HepG2 (cell line): Measurements from ENCODE around the gene SMAD3. TPM values are rescaled to one million over a fixed set of nuclear protein-coding genes. Genes with fewer than 3 reads are reported as not detected.

ENCODE experiments used
- ELF3 ChIP-seq: IDR thresholded peaks from 2 replicates; pipeline ENCODE4 v1.6.1; 2016; ENCODE audit warnings: missing genetic modification reagents, missing compliant biosample characterization
- GTF2F1 ChIP-seq: fragments of 150-350 bp; IDR thresholded peaks from 2 replicates; pipeline ENCODE4 v1.6.1; 2014; ENCODE audit warnings: low read length
- GZF1 ChIP-seq: sonication (generic); formaldehyde crosslinking; IDR thresholded peaks from 2 replicates; pipeline ENCODE4 v1.5.1; 2020; ENCODE audit warnings: mild to moderate bottlenecking, missing genetic modification reagents
- KDM2A ChIP-seq: sonication (generic); formaldehyde crosslinking; IDR thresholded peaks from 2 replicates; pipeline ENCODE4 v1.4.0; 2020; ENCODE audit warnings: low read depth, missing genetic modification reagents, borderline replicate concordance
- KDM4B ChIP-seq: sonication (generic); formaldehyde crosslinking; IDR thresholded peaks from 2 replicates; pipeline ENCODE4 v1.4.0; 2020; ENCODE audit warnings: missing genetic modification reagents
- MAFF ChIP-seq: IDR thresholded peaks from 2 replicates; pipeline ENCODE4 v1.6.1; 2011; ENCODE audit warnings: low read depth, low read length, improper control_type of control experiment
- MED13 ChIP-seq: sonication (generic); formaldehyde crosslinking; IDR thresholded peaks from 2 replicates; pipeline ENCODE4 v1.5.0; 2020; ENCODE audit warnings: missing genetic modification reagents
- MIXL1 ChIP-seq: IDR thresholded peaks from 2 replicates; pipeline ENCODE4 v1.6.1; 2016
- MXD4 ChIP-seq: IDR thresholded peaks from 2 replicates; pipeline ENCODE4 v1.6.1; 2016; ENCODE audit warnings: mild to moderate bottlenecking, missing biosample characterization, missing genetic modification reagents
- NFYB ChIP-seq: sonication (generic); formaldehyde crosslinking; IDR thresholded peaks from 2 replicates; pipeline ENCODE4 v1.4.0; 2020; ENCODE audit warnings: missing genetic modification reagents
- SMARCE1 ChIP-seq: fragments of 450-650 bp; IDR thresholded peaks from 2 replicates; pipeline ENCODE4 v1.6.1; 2017; ENCODE audit warnings: borderline replicate concordance
- TEAD3 ChIP-seq: optimal IDR thresholded peaks from 2 replicates; pipeline ENCODE3; 2016; ENCODE audit warnings: borderline replicate concordance
- TSC22D2 ChIP-seq: sonication (generic); formaldehyde crosslinking; IDR thresholded peaks from 2 replicates; pipeline ENCODE4 v1.5.1; 2020; ENCODE audit warnings: missing genetic modification reagents, mild to moderate bottlenecking, borderline replicate concordance
- ZBTB42 ChIP-seq: sonication (generic); formaldehyde crosslinking; IDR thresholded peaks from 2 replicates; pipeline ENCODE4 v1.5.0; 2020; ENCODE audit warnings: mild to moderate bottlenecking, missing genetic modification reagents
- ZMYM2 ChIP-seq: sonication (generic); formaldehyde crosslinking; IDR thresholded peaks from 2 replicates; pipeline ENCODE4 v1.8.0; 2022; ENCODE audit warnings: mild to moderate bottlenecking, missing genetic modification reagents
- ZNF292 ChIP-seq: sonication (generic); formaldehyde crosslinking; IDR thresholded peaks from 2 replicates; pipeline ENCODE4 v1.8.1; 2022; ENCODE audit warnings: mild to moderate bottlenecking, low read depth, missing genetic modification reagents, borderline replicate concordance
- ZNF317 ChIP-seq: sonication (generic); formaldehyde crosslinking; IDR thresholded peaks from 2 replicates; pipeline ENCODE4 v1.5.0; 2020; ENCODE audit warnings: mild to moderate bottlenecking, missing genetic modification reagents
- ZNF589 ChIP-seq: sonication (generic); formaldehyde crosslinking; conservative IDR thresholded peaks from 2 replicates; pipeline ENCODE4 v1.8.0; 2022; ENCODE audit warnings: mild to moderate bottlenecking, moderate library complexity, missing genetic modification reagents
- ZNF614 ChIP-seq: IDR thresholded peaks from 2 replicates; pipeline ENCODE4 v1.6.1; 2018; ENCODE audit warnings: missing biosample characterization, missing genetic modification reagents, inconsistent platforms, borderline replicate concordance
- polyA plus RNA-seq, 8 experiments: library from polyadenylated mRNA; depleted of rRNA in 3 of 8; stranded (reverse) in 7 of 8; unstranded in 1 of 8; fragments of >200 nt; fragmentation: Illumina TruSeq in 4 of 8; extraction: Trizol in 4 of 8; gene quantifications; 2 replicates each; pipeline versions ENCODE4 v1.2.1 to v1.2.3, GENCODE V29; 2011 to 2016; ENCODE audit warnings: low read depth in 4 of 8, missing spikeins in 1 of 8, mixed read lengths in 1 of 8; ENCODE audit not compliant: insufficient read depth in 1 of 8
- total RNA-seq, 5 experiments: library from RNA; depleted of rRNA; stranded (reverse); fragments of >200 nt; fragmentation: Illumina TruSeq; extraction: Trizol; gene quantifications; 2 replicates each; pipeline ENCODE4 v1.2.3, GENCODE V29; 2016; ENCODE audit warnings: low read depth in 1 of 5
- TF ChIP-seq, protein P1 (sequence below): sonication (generic); formaldehyde crosslinking; IDR thresholded peaks from 2 replicates; pipeline ENCODE4 v1.4.0; 2020; ENCODE audit warnings: missing genetic modification reagents
- TF ChIP-seq, protein P2 (sequence below): sonication (generic); formaldehyde crosslinking; IDR thresholded peaks from 2 replicates; pipeline ENCODE4 v1.5.1; 2020; ENCODE audit warnings: missing genetic modification reagents, mild to moderate bottlenecking, borderline replicate concordance
- TF ChIP-seq, protein P3 (sequence below): sonication (generic); formaldehyde crosslinking; IDR thresholded peaks from 2 replicates; pipeline ENCODE4 v1.8.0; 2023; ENCODE audit warnings: mild to moderate bottlenecking, missing genetic modification reagents
- TF ChIP-seq, protein P4 (sequence below): IDR thresholded peaks from 2 replicates; pipeline ENCODE4 v1.6.1; 2016
- TF ChIP-seq, protein P5 (sequence below): IDR thresholded peaks from 2 replicates; pipeline ENCODE4 v1.6.1; 2016; ENCODE audit warnings: missing genetic modification reagents, missing compliant biosample characterization

The SMAD3 gene
- total and polyA plus RNA-seq, 2 of the 13 experiments (the other 11 are each of a cell fraction or from before 2014, with no cell fraction given) = 8.6 to 56.3 TPM

DNA sequence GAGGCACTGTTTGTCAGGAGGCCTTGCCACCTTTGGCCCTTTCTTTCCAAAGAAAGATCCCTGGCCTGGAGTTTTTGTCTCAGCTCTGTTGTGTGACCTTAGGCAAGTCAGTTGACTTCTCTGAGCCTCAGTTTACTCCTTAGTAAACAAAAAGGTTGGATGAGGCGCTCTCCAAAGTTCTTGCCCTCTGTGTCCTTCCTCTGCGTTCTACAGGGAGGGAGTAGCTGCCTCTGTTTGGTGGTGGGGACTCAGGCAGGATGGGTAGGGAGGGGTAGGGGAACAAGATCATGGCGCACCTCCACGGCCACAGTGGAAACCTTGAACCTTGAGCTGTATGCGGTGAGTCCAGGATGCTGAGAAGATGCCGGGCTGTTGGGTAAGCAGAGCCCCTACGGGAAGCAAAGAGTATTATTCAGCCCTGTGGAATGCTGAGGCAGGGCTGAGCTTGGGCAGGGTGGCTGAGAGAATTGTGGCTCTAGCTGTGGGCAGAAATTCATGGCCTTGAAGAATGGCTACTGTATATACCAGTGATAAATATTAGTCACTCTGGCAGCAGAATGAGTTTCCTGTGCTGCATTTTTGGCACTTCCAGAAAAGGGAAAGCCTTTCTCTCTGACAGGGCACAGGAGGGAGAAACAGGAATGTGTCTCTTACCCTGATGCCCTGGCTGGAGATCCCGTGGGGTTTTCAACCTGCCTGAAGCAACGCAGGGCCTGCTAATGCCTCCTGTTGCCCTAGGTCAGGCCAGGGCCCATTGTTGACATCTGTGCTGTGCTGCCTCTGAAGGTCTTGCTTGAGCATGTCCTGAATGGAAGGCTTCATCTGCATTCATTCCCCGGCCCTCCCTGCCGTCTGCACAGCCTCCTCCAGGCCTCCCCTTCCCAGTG is 39.9 kb downstream of the SMAD3 start (continued):
- TF ChIP-seq, protein P1, sequence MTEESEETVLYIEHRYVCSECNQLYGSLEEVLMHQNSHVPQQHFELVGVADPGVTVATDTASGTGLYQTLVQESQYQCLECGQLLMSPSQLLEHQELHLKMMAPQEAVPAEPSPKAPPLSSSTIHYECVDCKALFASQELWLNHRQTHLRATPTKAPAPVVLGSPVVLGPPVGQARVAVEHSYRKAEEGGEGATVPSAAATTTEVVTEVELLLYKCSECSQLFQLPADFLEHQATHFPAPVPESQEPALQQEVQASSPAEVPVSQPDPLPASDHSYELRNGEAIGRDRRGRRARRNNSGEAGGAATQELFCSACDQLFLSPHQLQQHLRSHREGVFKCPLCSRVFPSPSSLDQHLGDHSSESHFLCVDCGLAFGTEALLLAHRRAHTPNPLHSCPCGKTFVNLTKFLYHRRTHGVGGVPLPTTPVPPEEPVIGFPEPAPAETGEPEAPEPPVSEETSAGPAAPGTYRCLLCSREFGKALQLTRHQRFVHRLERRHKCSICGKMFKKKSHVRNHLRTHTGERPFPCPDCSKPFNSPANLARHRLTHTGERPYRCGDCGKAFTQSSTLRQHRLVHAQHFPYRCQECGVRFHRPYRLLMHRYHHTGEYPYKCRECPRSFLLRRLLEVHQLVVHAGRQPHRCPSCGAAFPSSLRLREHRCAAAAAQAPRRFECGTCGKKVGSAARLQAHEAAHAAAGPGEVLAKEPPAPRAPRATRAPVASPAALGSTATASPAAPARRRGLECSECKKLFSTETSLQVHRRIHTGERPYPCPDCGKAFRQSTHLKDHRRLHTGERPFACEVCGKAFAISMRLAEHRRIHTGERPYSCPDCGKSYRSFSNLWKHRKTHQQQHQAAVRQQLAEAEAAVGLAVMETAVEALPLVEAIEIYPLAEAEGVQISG (CRISPR knock-in tag) = 0 out of 2 replicates have a peak, but pooled peaks have one; percentile 42
- TF ChIP-seq ZNF614 (CRISPR knock-in tag) (peak; percentile 80), ZNF589 (CRISPR knock-in tag) (no peak), MXD4 (CRISPR knock-in tag) (peak; percentile 56; the same call in 1 of the 2 replicates), NFYB (CRISPR knock-in tag) (no peak), ZNF317 (CRISPR knock-in tag) (no peak), MED13 (CRISPR knock-in tag) (no peak), MAFF (peak; percentile 61; the same call in 1 of the 2 replicates), GZF1 (CRISPR knock-in tag) (no peak), ZBTB42 (CRISPR knock-in tag) (no peak), SMARCE1 (no peak; the same call in 1 of the 2 replicates), ZNF292 (CRISPR knock-in tag) (peak; percentile 61; the same call in 1 of the 2 replicates), KDM4B (CRISPR knock-in tag) (peak; percentile 13; the same call in 1 of the 2 replicates), TEAD3 (CRISPR knock-in tag) (peak; percentile 97), KDM2A (CRISPR knock-in tag) (peak; percentile 37; the same call in 1 of the 2 replicates), ELF3 (CRISPR knock-in tag) (peak; percentile 94), GTF2F1 (no peak), ZMYM2 (CRISPR knock-in tag) (0 out of 2 replicates have a peak, but pooled peaks have one; percentile 61), MIXL1 (CRISPR knock-in tag) (peak; percentile 49; the same call in 1 of the 2 replicates), TSC22D2 (no peak)
- TF ChIP-seq, protein P2, sequence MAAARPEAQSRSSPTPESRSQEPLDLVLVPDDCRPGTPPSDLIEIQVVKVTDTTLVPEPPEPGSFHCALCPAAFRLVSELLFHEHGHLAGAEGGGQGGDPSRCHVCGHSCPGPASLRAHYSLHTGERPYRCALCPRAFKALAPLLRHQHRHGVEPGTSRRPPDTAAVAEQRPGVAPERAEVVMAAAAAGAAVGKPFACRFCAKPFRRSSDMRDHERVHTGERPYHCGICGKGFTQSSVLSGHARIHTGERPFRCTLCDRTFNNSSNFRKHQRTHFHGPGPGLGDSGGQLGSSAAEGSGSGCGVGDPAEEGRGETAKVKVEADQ (CRISPR knock-in tag) = peak; percentile 63; the same call in 1 of the 2 replicates
- TF ChIP-seq, protein P3, sequence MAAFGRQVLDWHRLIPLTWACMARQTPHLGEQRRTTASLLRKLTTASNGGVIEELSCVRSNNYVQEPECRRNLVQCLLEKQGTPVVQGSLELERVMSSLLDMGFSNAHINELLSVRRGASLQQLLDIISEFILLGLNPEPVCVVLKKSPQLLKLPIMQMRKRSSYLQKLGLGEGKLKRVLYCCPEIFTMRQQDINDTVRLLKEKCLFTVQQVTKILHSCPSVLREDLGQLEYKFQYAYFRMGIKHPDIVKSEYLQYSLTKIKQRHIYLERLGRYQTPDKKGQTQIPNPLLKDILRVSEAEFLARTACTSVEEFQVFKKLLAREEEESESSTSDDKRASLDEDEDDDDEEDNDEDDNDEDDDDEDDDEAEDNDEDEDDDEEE (CRISPR knock-in tag) = no peak
- TF ChIP-seq, protein P4, sequence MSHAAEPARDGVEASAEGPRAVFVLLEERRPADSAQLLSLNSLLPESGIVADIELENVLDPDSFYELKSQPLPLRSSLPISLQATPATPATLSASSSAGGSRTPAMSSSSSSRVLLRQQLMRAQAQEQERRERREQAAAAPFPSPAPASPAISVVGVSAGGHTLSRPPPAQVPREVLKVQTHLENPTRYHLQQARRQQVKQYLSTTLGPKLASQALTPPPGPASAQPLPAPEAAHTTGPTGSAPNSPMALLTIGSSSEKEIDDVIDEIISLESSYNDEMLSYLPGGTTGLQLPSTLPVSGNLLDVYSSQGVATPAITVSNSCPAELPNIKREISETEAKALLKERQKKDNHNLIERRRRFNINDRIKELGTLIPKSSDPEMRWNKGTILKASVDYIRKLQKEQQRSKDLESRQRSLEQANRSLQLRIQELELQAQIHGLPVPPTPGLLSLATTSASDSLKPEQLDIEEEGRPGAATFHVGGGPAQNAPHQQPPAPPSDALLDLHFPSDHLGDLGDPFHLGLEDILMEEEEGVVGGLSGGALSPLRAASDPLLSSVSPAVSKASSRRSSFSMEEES (CRISPR knock-in tag) = peak; percentile 27; the same call in 1 of the 2 replicates
- TF ChIP-seq, protein P5, sequence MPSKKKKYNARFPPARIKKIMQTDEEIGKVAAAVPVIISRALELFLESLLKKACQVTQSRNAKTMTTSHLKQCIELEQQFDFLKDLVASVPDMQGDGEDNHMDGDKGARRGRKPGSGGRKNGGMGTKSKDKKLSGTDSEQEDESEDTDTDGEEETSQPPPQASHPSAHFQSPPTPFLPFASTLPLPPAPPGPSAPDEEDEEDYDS (CRISPR knock-in tag) = 0 out of 2 replicates have a peak, but pooled peaks have one; percentile 45
